Esophagus squamous epithelium (tissue), 4 donors: ENCODE data around the gene ADARB2.

Experiments
- POLR2A ChIP-seq, 4 donors: fragments of 450-650 bp; IDR thresholded peaks; one replicate each; pipeline ENCODE4 v1.6.1; 2017; ENCODE audit warnings: antibody characterized with exemption in 4 of 4, mild to moderate bottlenecking in 4 of 4, moderate library complexity in 3 of 4
- TF ChIP-seq, protein P1 (sequence below), 6 experiments: fragments of 450-650 bp in 4 of 6; fragments of 200-600 bp in 2 of 6; sonication (generic) in 2 of 6; IDR thresholded peaks; one replicate each; pipeline ENCODE4 v1.5.1; 2016 to 2019; ENCODE audit warnings: antibody characterized with exemption in 6 of 6, mild to moderate bottlenecking in 4 of 6, moderate library complexity in 4 of 6

GRCh38 chr10:1370298-1370697 is 367.0 kb downstream of the ADARB2 start:
- TF ChIP-seq, protein P1, sequence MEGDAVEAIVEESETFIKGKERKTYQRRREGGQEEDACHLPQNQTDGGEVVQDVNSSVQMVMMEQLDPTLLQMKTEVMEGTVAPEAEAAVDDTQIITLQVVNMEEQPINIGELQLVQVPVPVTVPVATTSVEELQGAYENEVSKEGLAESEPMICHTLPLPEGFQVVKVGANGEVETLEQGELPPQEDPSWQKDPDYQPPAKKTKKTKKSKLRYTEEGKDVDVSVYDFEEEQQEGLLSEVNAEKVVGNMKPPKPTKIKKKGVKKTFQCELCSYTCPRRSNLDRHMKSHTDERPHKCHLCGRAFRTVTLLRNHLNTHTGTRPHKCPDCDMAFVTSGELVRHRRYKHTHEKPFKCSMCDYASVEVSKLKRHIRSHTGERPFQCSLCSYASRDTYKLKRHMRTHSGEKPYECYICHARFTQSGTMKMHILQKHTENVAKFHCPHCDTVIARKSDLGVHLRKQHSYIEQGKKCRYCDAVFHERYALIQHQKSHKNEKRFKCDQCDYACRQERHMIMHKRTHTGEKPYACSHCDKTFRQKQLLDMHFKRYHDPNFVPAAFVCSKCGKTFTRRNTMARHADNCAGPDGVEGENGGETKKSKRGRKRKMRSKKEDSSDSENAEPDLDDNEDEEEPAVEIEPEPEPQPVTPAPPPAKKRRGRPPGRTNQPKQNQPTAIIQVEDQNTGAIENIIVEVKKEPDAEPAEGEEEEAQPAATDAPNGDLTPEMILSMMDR (IDR thresholded peaks at IDR 0.05) = no peak
- no peak for TF ChIP-seq POLR2A (IDR thresholded peaks at IDR 0.05)
